HL-60 (cell line): Measurements from ENCODE around the gene PTPRR.

ENCODE experiments used
- DNase-seq, 2 experiments: peaks; one replicate each; pipeline ENCODE4 v3.0.0-alpha.2; 2010 to 2020; ENCODE audit warnings: low read depth in 1 of 2, low spot score in 1 of 2
- H3K27ac ChIP-seq: fragments of 250-450 bp; sonication (Bioruptor Pico); replicated peaks from 2 replicates; pipeline ENCODE4 v1.5.1; 2020; ENCODE audit warnings: mild to moderate bottlenecking, moderate library complexity
- H3K27me3 ChIP-seq: fragments of 250-450 bp; sonication (Bioruptor Pico); 2 replicates; pipeline ENCODE4 v1.5.1; 2021; ENCODE audit warnings: mild to moderate bottlenecking, moderate library complexity; ENCODE audit not compliant: insufficient read depth, poor library complexity, severe bottlenecking
- H3K4me3 ChIP-seq: replicated peaks from 2 replicates; pipeline ENCODE4 v1.5.1; 2011; ENCODE audit warnings: mild to moderate bottlenecking, control low read depth, low read length; ENCODE audit not compliant: insufficient read depth
- GABPA ChIP-seq: IDR thresholded peaks from 2 replicates; pipeline ENCODE4 v1.6.1; 2012; ENCODE audit warnings: low read depth
- POLR2AphosphoS5 ChIP-seq: IDR thresholded peaks from 2 replicates; pipeline ENCODE4 v1.6.1; 2012; ENCODE audit warnings: low read depth
- SPI1 ChIP-seq: IDR thresholded peaks from 2 replicates; pipeline ENCODE4 v1.6.1; 2012; ENCODE audit warnings: low read depth, mild to moderate bottlenecking, borderline replicate concordance
- TF ChIP-seq, protein P1 (sequence below): IDR thresholded peaks from 2 replicates; pipeline ENCODE4 v1.6.1; 2012; ENCODE audit warnings: low read depth; ENCODE audit not compliant: insufficient replicate concordance
- TF ChIP-seq, protein P2 (sequence below): IDR thresholded peaks from one replicate; pipeline ENCODE4 v1.5.1; 2011; ENCODE audit warnings: low read length, control low read depth, inconsistent platforms; ENCODE audit not compliant: insufficient read depth

The PTPRR gene

DNA sequence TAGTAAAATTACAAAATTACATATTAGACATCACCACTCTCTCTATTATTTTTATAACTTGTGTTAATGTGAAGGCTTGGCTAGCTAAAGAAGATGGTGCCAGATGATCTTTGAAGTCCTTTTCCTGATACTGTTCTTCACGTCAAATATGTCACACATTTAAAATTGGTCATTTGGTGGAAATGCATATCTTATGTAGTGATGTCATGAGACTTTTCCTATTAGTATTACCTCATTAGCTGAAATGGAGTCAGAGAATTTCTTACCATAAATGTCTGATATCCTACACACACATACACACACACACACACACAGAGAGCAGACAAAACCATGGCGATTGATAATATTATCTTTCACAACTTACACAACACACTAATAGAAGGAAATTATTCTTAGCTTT, 158.5 kb downstream of the PTPRR start:
- TF ChIP-seq POLR2AphosphoS5, result no peak
- no peak for TF ChIP-seq SPI1
- no peak for TF ChIP-seq GABPA
- TF ChIP-seq, protein P1, sequence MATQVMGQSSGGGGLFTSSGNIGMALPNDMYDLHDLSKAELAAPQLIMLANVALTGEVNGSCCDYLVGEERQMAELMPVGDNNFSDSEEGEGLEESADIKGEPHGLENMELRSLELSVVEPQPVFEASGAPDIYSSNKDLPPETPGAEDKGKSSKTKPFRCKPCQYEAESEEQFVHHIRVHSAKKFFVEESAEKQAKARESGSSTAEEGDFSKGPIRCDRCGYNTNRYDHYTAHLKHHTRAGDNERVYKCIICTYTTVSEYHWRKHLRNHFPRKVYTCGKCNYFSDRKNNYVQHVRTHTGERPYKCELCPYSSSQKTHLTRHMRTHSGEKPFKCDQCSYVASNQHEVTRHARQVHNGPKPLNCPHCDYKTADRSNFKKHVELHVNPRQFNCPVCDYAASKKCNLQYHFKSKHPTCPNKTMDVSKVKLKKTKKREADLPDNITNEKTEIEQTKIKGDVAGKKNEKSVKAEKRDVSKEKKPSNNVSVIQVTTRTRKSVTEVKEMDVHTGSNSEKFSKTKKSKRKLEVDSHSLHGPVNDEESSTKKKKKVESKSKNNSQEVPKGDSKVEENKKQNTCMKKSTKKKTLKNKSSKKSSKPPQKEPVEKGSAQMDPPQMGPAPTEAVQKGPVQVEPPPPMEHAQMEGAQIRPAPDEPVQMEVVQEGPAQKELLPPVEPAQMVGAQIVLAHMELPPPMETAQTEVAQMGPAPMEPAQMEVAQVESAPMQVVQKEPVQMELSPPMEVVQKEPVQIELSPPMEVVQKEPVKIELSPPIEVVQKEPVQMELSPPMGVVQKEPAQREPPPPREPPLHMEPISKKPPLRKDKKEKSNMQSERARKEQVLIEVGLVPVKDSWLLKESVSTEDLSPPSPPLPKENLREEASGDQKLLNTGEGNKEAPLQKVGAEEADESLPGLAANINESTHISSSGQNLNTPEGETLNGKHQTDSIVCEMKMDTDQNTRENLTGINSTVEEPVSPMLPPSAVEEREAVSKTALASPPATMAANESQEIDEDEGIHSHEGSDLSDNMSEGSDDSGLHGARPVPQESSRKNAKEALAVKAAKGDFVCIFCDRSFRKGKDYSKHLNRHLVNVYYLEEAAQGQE, result no peak
- TF ChIP-seq, protein P2, sequence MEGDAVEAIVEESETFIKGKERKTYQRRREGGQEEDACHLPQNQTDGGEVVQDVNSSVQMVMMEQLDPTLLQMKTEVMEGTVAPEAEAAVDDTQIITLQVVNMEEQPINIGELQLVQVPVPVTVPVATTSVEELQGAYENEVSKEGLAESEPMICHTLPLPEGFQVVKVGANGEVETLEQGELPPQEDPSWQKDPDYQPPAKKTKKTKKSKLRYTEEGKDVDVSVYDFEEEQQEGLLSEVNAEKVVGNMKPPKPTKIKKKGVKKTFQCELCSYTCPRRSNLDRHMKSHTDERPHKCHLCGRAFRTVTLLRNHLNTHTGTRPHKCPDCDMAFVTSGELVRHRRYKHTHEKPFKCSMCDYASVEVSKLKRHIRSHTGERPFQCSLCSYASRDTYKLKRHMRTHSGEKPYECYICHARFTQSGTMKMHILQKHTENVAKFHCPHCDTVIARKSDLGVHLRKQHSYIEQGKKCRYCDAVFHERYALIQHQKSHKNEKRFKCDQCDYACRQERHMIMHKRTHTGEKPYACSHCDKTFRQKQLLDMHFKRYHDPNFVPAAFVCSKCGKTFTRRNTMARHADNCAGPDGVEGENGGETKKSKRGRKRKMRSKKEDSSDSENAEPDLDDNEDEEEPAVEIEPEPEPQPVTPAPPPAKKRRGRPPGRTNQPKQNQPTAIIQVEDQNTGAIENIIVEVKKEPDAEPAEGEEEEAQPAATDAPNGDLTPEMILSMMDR, result no peak
- H3K4me3 ChIP-seq, result no peak overlapping the region
- no peaks in the 10 kb centered on the region for H3K27me3 ChIP-seq
- no peak overlapping the region for H3K27ac ChIP-seq
- DNase-seq, result no peak

DNA sequence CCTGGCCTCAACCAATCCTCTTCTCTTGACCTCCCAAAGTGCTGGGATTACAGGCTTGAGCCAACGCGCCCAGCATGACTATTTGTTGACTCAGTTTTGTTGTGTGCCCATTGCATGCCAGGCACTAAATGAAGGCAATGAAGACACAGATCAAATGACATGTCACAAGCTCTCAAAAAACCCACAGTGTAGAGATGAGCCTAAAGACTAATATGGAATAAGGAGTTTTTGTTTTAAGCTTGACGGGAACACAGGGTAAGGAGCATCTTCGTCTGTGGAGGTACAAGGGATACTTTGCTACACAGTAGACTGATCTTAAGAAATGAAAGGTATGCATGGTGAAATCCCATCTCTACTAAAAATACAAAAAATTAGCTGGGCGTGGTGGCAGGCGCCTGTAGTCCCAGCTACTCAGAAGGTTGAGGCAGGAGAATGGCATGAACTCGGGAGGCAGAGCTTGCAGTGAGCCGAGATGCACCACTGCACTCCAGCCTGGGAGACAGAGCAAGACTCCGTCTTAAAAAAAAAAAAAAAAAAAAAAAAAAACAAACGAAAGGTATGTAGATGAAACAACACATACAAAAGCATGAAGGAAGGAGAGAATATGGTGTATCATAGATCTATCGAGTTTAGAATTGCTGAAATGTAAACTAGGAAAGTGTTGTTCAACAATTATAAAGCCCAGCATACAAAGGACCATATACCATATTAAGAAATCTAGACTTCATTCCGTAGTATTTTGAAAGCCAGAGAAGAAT, 161.2 kb downstream of the PTPRR start:
- TF ChIP-seq GABPA (no peak), SPI1 (no peak), POLR2AphosphoS5 (no peak)
- TF ChIP-seq, protein P2, result no peak
- TF ChIP-seq, protein P1, result no peak
- no peak overlapping the region for H3K27ac ChIP-seq
- H3K4me3 ChIP-seq, result no peak overlapping the region
- H3K27me3 ChIP-seq, result no peaks in the 10 kb centered on the region
- DNase-seq, result no peak

DNA sequence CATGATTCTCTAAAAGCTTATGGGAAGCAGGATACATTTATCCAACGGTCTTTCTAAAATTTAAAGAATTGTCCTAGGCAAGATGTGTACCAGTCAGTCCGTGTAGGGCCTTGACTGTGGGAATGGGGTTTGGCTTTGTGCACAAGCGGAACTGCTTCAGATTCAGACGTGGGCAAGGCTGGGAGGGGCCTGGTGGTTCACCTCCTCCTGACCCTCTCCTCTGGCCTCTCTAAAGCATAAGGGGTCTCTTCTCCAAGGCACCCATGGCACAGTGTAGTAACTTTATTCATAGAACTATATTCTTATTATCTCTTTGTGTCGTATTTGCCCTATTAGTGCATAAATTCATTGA, 162.1 kb downstream of the PTPRR start:
- Histone ChIP-seq H3K27ac (no peak overlapping the region), H3K4me3 (no peak overlapping the region), H3K27me3 (no peaks in the 10 kb centered on the region)
- no peak for TF ChIP-seq POLR2AphosphoS5
- TF ChIP-seq, protein P1, result no peak
- no peak for TF ChIP-seq GABPA
- no peak for TF ChIP-seq SPI1
- TF ChIP-seq, protein P2, result no peak
- no peak for DNase-seq
